SK-N-SH (cell line): ENCODE results near the gene MAK. TPM values are rescaled to one million over a fixed set of nuclear protein-coding genes. Genes with fewer than 3 reads are reported as not detected.
A peak's percentile ranks its signal among the peaks of the same experiment; 100 is the strongest.

Source experiments
- CTCF ChIA-PET: fragments of 300-600, 350-600 bp; formaldehyde crosslinking; extraction: SDS; loops from one replicate; lab custom pipeline; 2021; lab: Yijun Ruan, JAX
- POLR2A ChIA-PET: fragments of 350-600 bp; sonication (Branson Sonifier 250); formaldehyde crosslinking; extraction: SDS; loops from one replicate; lab custom pipeline; 2020; ENCODE audit warnings: antibody characterized with exemption, inconsistent platforms; lab: Yijun Ruan, JAX
- DNase-seq: peaks from one replicate; pipeline ENCODE4 v3.0.0; 2012
- H2AFZ ChIP-seq: fragments of 200-600 bp; sonication (generic); 2 replicates; pipeline ENCODE4 v1.8.1; 2016; ENCODE audit warnings: antibody characterized with exemption, mild to moderate bottlenecking, low read depth
- H3F3A ChIP-seq: fragments of 200-600 bp; sonication (generic); replicated peaks from 2 replicates; pipeline ENCODE3; 2016; ENCODE audit warnings: antibody characterized with exemption, mild to moderate bottlenecking; ENCODE audit not compliant: insufficient read depth
- H3K27ac ChIP-seq, 2 experiments: fragments of 200-500 bp in 1 of 2; fragments of 200-600 bp in 1 of 2; sonication (Bioruptor generic) in 1 of 2; sonication (generic), shearing (Covaris generic) in 1 of 2; 2 replicates each; pipeline versions ENCODE4 v1.5.1 to v1.6.1; 2014 to 2016; ENCODE audit warnings: low read depth in 2 of 2, inconsistent platforms in 1 of 2, low read length in 1 of 2, mild to moderate bottlenecking in 1 of 2, mixed read lengths in 1 of 2
- H3K27me3 ChIP-seq: fragments of 200-600 bp; sonication (generic), shearing (Covaris generic); 2 replicates; pipeline ENCODE4 v1.6.1; 2016; ENCODE audit warnings: mixed run types; ENCODE audit not compliant: insufficient read depth
- H3K36me3 ChIP-seq, 2 experiments: fragments of 200-500 bp in 1 of 2; fragments of 200-600 bp in 1 of 2; sonication (Bioruptor generic) in 1 of 2; sonication (generic) in 1 of 2; replicated peaks in 1 of 2; 2 replicates each; pipeline versions ENCODE3 to v1.5.1; 2014 to 2016; ENCODE audit warnings: low read length in 1 of 2, mild to moderate bottlenecking in 1 of 2; ENCODE audit not compliant: insufficient read depth in 2 of 2, control insufficient read depth in 1 of 2
- H3K4me1 ChIP-seq, 2 experiments: fragments of 200-500 bp in 1 of 2; fragments of 200-600 bp in 1 of 2; sonication (Bioruptor generic) in 1 of 2; sonication (generic), shearing (Covaris generic) in 1 of 2; 2 replicates each; pipeline versions ENCODE4 v1.5.1 to v1.6.1; 2014 to 2016; ENCODE audit warnings: low read depth in 1 of 2, low read length in 1 of 2, mixed run types in 1 of 2; ENCODE audit not compliant: insufficient read depth in 2 of 2, control insufficient read depth in 1 of 2
- H3K4me2 ChIP-seq: fragments of 200-600 bp; sonication (generic), shearing (Covaris generic); 2 replicates; pipeline ENCODE4 v1.6.1; 2017; ENCODE audit warnings: mixed run types
- H3K4me3 ChIP-seq, 2 experiments: fragments of 200-500 bp in 1 of 2; fragments of 200-600 bp in 1 of 2; sonication (Bioruptor generic) in 1 of 2; sonication (generic), shearing (Covaris generic) in 1 of 2; 2 replicates each; pipeline versions ENCODE4 v1.5.1 to v1.8.1; 2014 to 2016; ENCODE audit warnings: low read depth in 2 of 2, inconsistent platforms in 1 of 2, low read length in 1 of 2, mild to moderate bottlenecking in 1 of 2, mixed read lengths in 1 of 2, moderate library complexity in 1 of 2
- H3K79me2 ChIP-seq: fragments of 200-600 bp; sonication (generic); 2 replicates; pipeline ENCODE4 v1.8.1; 2017; ENCODE audit warnings: mild to moderate bottlenecking; ENCODE audit not compliant: insufficient read depth
- H3K9ac ChIP-seq: fragments of 200-600 bp; sonication (generic); 2 replicates; pipeline ENCODE4 v1.6.1; 2017; ENCODE audit warnings: mixed run types
- H3K9me2 ChIP-seq: fragments of 200-600 bp; sonication (generic); 2 replicates; pipeline ENCODE4 v1.6.1; 2017; ENCODE audit warnings: mixed run types
- H3K9me3 ChIP-seq: fragments of 200-600 bp; sonication (generic); 2 replicates; pipeline ENCODE4 v1.6.1; 2017; ENCODE audit warnings: mixed run types, mild to moderate bottlenecking, moderate library complexity
- H4K20me1 ChIP-seq: fragments of 200-600 bp; sonication (generic); 2 replicates; pipeline ENCODE4 v1.6.1; 2017; ENCODE audit warnings: mild to moderate bottlenecking, mixed run types; ENCODE audit not compliant: insufficient read depth
- ELF1 ChIP-seq: IDR thresholded peaks from 2 replicates; pipeline ENCODE4 v1.4.0; 2012
- FOSL2 ChIP-seq: IDR thresholded peaks from 2 replicates; pipeline ENCODE4 v1.4.0; 2012; ENCODE audit warnings: low read depth, mild to moderate bottlenecking, moderate library complexity, borderline replicate concordance
- FOXM1 ChIP-seq: IDR thresholded peaks from 2 replicates; pipeline ENCODE4 v1.4.0; 2012; ENCODE audit warnings: low read depth, mild to moderate bottlenecking
- GABPA ChIP-seq: IDR thresholded peaks from 2 replicates; pipeline ENCODE4 v1.4.0; 2012; ENCODE audit warnings: low read depth, mild to moderate bottlenecking
- JUND ChIP-seq: IDR thresholded peaks from 2 replicates; pipeline ENCODE4 v1.4.0; 2012
- MEF2A ChIP-seq: IDR thresholded peaks from 2 replicates; pipeline ENCODE4 v1.4.0; 2012; ENCODE audit warnings: low read depth, borderline replicate concordance
- NFIC ChIP-seq: IDR thresholded peaks from 2 replicates; pipeline ENCODE4 v1.4.0; 2012; ENCODE audit warnings: borderline replicate concordance
- NRF1 ChIP-seq: IDR thresholded peaks from 2 replicates; pipeline ENCODE4 v1.6.1; 2012; ENCODE audit warnings: low read depth, mild to moderate bottlenecking, low read length
- PBX3 ChIP-seq: IDR thresholded peaks from 2 replicates; pipeline ENCODE4; 2012
- POLR2AphosphoS5 ChIP-seq: IDR thresholded peaks from 2 replicates; pipeline ENCODE4 v1.6.1; 2012; ENCODE audit warnings: low read depth, low read length
- RAD21 ChIP-seq: IDR thresholded peaks from 2 replicates; pipeline ENCODE4 v1.6.1; 2012; ENCODE audit warnings: mild to moderate bottlenecking, low read length
- RCOR1 ChIP-seq: fragments of 150-350 bp; IDR thresholded peaks from 2 replicates; pipeline ENCODE4 v1.6.1; 2017; ENCODE audit warnings: antibody characterized with exemption, low read length
- RFX5 ChIP-seq: IDR thresholded peaks from 2 replicates; pipeline ENCODE4 v1.6.1; 2012; ENCODE audit warnings: mild to moderate bottlenecking, improper control_type of control experiment, low read length
- SMC3 ChIP-seq: IDR thresholded peaks from 2 replicates; pipeline ENCODE4 v1.6.1; 2012; ENCODE audit warnings: low read depth, low read length, improper control_type of control experiment
- TCF12 ChIP-seq: IDR thresholded peaks from 2 replicates; pipeline ENCODE4 v1.4.0; 2012
- USF1 ChIP-seq: IDR thresholded peaks from 2 replicates; pipeline ENCODE4 v1.4.0; 2012; ENCODE audit warnings: low read depth, borderline replicate concordance
- YY1 ChIP-seq: IDR thresholded peaks from 2 replicates; pipeline ENCODE4 v1.4.0; 2012; ENCODE audit warnings: low read depth, mild to moderate bottlenecking
- WGBS: methylation state at CpG from one replicate; pipeline ENCODE4 v1.1.6; 2017; ENCODE audit warnings: low lambda C conversion rate; 5-methylcytosine and 5-hydroxymethylcytosine counted together
- polyA plus RNA-seq, 3 experiments: library from polyadenylated mRNA; depleted of rRNA; stranded (reverse); fragments of >200 nt; gene quantifications; 2 replicates each; pipeline ENCODE4 v1.2.3, GENCODE V29; 2012
- TF ChIP-seq, protein P1 (sequence below): IDR thresholded peaks from 2 replicates; pipeline ENCODE4 v1.4.0; 2012; ENCODE audit warnings: low read depth
- TF ChIP-seq, protein P2 (sequence below): IDR thresholded peaks from 2 replicates; pipeline ENCODE4 v1.4.0; 2012; ENCODE audit warnings: low read depth, borderline replicate concordance
- TF ChIP-seq, protein P3 (sequence below): fragments of 150-350 bp; IDR thresholded peaks from 2 replicates; pipeline ENCODE4 v1.6.1; 2016; ENCODE audit warnings: mild to moderate bottlenecking, low read depth, low read length

Gene MAK
- polyA plus RNA-seq, 1 of the 3 experiments (the other 2 are of a cell fraction) = 0.02 TPM

GRCh38 chr6:10736731-10737130 lies 101.6 kb downstream of the MAK start (continued):
- TF ChIP-seq FOXM1 (no peak), NRF1 (no peak), TCF12 (no peak)
- TF ChIP-seq, protein P1, sequence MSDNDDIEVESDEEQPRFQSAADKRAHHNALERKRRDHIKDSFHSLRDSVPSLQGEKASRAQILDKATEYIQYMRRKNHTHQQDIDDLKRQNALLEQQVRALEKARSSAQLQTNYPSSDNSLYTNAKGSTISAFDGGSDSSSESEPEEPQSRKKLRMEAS = no peak
- TF ChIP-seq, protein P2, sequence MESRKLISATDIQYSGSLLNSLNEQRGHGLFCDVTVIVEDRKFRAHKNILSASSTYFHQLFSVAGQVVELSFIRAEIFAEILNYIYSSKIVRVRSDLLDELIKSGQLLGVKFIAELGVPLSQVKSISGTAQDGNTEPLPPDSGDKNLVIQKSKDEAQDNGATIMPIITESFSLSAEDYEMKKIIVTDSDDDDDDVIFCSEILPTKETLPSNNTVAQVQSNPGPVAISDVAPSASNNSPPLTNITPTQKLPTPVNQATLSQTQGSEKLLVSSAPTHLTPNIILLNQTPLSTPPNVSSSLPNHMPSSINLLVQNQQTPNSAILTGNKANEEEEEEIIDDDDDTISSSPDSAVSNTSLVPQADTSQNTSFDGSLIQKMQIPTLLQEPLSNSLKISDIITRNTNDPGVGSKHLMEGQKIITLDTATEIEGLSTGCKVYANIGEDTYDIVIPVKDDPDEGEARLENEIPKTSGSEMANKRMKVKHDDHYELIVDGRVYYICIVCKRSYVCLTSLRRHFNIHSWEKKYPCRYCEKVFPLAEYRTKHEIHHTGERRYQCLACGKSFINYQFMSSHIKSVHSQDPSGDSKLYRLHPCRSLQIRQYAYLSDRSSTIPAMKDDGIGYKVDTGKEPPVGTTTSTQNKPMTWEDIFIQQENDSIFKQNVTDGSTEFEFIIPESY = no peak
- TF ChIP-seq, all 33 proteins: peak for 0

DNA sequence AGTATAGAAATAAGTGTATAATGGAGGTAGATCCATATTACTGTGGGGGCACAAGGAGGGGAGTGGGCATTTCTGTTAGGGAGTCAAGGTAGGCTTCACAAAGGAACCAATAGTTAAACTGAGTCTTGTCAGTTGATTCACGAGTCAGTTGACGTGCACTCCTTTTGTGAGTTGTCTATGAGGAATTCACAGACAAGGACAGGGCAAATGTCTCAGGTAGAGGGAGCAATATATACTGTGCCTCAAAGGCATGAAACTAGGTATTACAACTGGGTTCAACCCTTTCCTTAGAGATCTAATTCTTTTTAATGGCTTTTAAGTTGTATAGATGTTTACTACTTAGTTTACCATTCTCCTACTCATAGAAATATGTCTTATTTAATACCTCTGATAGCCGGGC lies 104.5 kb downstream of the MAK start:
- Histone ChIP-seq H3F3A (peaks cover 8% of the 10 kb centered on the region), H4K20me1 (no peaks in the 10 kb centered on the region), H3K4me3 (no peak overlapping the region), H3K27me3 (no peaks in the 10 kb centered on the region), H3K9ac (no peak overlapping the region), H3K36me3 (peaks cover 24% of the 10 kb centered on the region in 2 experiments), H3K9me2 (no peaks in the 10 kb centered on the region), H3K4me1 (no peaks in the 10 kb centered on the region), H3K79me2 (peaks cover 8% of the 10 kb centered on the region; the same call in 1 of the 2 replicates), H2AFZ (no peak overlapping the region), H3K27ac (peak overlapping the region in 1 of 2 experiments; percentile 69; a peak in 2 of 4 replicates), H3K9me3 (no peaks in the 10 kb centered on the region), H3K4me2 (no peak overlapping the region)
- TF ChIP-seq GABPA (no peak), ELF1 (no peak), RCOR1 (no peak), PBX3 (no peak), TCF12 (no peak), SMC3 (no peak), NFIC (no peak), YY1 (no peak), JUND (no peak), RAD21 (no peak), MEF2A (no peak), USF1 (no peak), FOSL2 (no peak), RFX5 (no peak), POLR2AphosphoS5 (no peak)
- TF ChIP-seq, protein P2 = no peak
- TF ChIP-seq, protein P1 = no peak
- TF ChIP-seq, protein P3, sequence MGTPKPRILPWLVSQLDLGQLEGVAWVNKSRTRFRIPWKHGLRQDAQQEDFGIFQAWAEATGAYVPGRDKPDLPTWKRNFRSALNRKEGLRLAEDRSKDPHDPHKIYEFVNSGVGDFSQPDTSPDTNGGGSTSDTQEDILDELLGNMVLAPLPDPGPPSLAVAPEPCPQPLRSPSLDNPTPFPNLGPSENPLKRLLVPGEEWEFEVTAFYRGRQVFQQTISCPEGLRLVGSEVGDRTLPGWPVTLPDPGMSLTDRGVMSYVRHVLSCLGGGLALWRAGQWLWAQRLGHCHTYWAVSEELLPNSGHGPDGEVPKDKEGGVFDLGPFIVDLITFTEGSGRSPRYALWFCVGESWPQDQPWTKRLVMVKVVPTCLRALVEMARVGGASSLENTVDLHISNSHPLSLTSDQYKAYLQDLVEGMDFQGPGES = no peak
- CTCF ChIA-PET = no interaction called here
- WGBS = 97% methylated on average over 3 of the region's 3 CpGs
- no peak for DNase-seq
- POLR2A ChIA-PET = no interaction called here
